Prostate gland (tissue), 2 donors: ENCODE data around the gene MARCHF3. TPM values are rescaled to one million over a fixed set of nuclear protein-coding genes. Genes with fewer than 3 reads are reported as not detected.
A peak's percentile ranks its signal among the peaks of the same experiment; 100 is the strongest.
"Not testable (repeated sequence)": the region's sequence is repeated elsewhere in the genome, so short reads cannot be mapped to it uniquely, and the experiment has no call there.

Experiments
- DNase-seq: peaks from one replicate; pipeline ENCODE4 v3.0.0-alpha.2; 2019; ENCODE audit warnings: low spot score
- H3K27ac ChIP-seq, 2 donors: fragments of 200-600 bp; sonication (generic); 2 replicates each; pipeline ENCODE4 v1.5.1; 2017 to 2019
- H3K27me3 ChIP-seq: fragments of 200-600 bp; sonication (generic); replicated peaks from 2 replicates; pipeline ENCODE4 v1.5.1; 2019; ENCODE audit not compliant: insufficient read depth
- H3K36me3 ChIP-seq, 2 donors: fragments of 200-600 bp; sonication (generic); 1 replicate in 1 of 2; 2 replicates in 1 of 2; pipeline versions ENCODE4 v1.5.1 to v1.8.1; 2017 to 2019
- H3K4me1 ChIP-seq: fragments of 200-600 bp; sonication (generic); replicated peaks from 2 replicates; pipeline ENCODE4 v1.5.1; 2019
- H3K4me3 ChIP-seq, 2 donors: fragments of 200-600 bp; sonication (generic); 2 replicates each; pipeline ENCODE4 v1.5.1; 2017 to 2019
- H3K9me3 ChIP-seq: fragments of 200-600 bp; sonication (generic); 2 replicates; pipeline ENCODE4 v1.5.1; 2017
- POLR2A ChIP-seq: fragments of 450-650 bp; IDR thresholded peaks from one replicate; pipeline ENCODE4 v1.6.1; 2016; ENCODE audit warnings: antibody characterized with exemption, mild to moderate bottlenecking
- POLR2AphosphoS5 ChIP-seq: sonication (generic); formaldehyde crosslinking; IDR thresholded peaks from one replicate; pipeline ENCODE4 v1.6.1; 2017; ENCODE audit warnings: antibody characterized with exemption
- WGBS: methylation state at CpG from one replicate; pipeline ENCODE4 v1.1.5; 2018; 5-methylcytosine and 5-hydroxymethylcytosine counted together
- intact Hi-C: fragments of 100-400 bp; cut with DNase I; formaldehyde crosslinking; loops from one replicate; pipeline ENCODE4 v1.14.2; 2022
- total RNA-seq, 2 donors: library from RNA; depleted of rRNA; stranded (reverse); fragments of >200 nt; gene quantifications; one replicate each; pipeline ENCODE4 v1.1.0, GENCODE V29; 2016
- TF ChIP-seq, protein P1 (sequence below), 4 experiments: fragments of 200-600 bp in 2 of 4; fragments of 450-650 bp in 2 of 4; sonication (generic) in 2 of 4; IDR thresholded peaks; 1 replicate in 3 of 4; 2 replicates in 1 of 4; pipeline ENCODE4 v1.5.1; 2016 to 2019; ENCODE audit warnings: antibody characterized with exemption in 4 of 4, mild to moderate bottlenecking in 2 of 4, moderate library complexity in 2 of 4

Gene MARCHF3
- total RNA-seq, 2 donors from 2014 or later: 1.2 to 21.1 TPM

DNA sequence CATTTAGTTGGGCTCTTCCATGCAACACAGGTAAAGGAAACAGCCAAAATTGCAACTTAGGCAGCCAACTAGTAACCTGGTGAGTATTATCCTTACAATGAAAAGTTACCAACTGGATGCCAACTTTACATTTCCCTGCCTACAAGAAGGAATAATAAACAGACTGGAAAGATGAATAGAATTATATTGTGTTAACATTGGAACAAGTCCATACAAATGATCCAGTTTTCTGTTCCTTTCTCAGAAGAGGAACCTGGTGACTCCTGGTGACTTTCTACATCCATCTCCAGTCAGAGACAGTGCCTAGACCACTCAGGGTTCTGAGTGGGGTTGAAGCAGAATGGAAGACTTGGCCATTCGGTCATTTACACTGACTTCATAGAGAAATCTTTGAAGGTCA lies 20.6 kb downstream of the MARCHF3 start:
- 96% methylated on average over 1 of the region's 1 CpG for WGBS
- H3K9me3 ChIP-seq: no peaks in the 10 kb centered on the region
- intact Hi-C loops: no loop called here
- peak; percentile 10 for TF ChIP-seq POLR2AphosphoS5
- TF ChIP-seq, protein P1, sequence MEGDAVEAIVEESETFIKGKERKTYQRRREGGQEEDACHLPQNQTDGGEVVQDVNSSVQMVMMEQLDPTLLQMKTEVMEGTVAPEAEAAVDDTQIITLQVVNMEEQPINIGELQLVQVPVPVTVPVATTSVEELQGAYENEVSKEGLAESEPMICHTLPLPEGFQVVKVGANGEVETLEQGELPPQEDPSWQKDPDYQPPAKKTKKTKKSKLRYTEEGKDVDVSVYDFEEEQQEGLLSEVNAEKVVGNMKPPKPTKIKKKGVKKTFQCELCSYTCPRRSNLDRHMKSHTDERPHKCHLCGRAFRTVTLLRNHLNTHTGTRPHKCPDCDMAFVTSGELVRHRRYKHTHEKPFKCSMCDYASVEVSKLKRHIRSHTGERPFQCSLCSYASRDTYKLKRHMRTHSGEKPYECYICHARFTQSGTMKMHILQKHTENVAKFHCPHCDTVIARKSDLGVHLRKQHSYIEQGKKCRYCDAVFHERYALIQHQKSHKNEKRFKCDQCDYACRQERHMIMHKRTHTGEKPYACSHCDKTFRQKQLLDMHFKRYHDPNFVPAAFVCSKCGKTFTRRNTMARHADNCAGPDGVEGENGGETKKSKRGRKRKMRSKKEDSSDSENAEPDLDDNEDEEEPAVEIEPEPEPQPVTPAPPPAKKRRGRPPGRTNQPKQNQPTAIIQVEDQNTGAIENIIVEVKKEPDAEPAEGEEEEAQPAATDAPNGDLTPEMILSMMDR (IDR thresholded peaks at IDR 0.05): no peak
- no peak for DNase-seq
- H3K27me3 ChIP-seq: no peaks in the 10 kb centered on the region
- H3K4me3 ChIP-seq: no peak overlapping the region
- no peak overlapping the region for H3K27ac ChIP-seq
- H3K36me3 ChIP-seq: no peaks in the 10 kb centered on the region
- no peaks in the 10 kb centered on the region for H3K4me1 ChIP-seq

- H3K4me1 ChIP-seq: no peaks in the 10 kb centered on the region
- no peak for DNase-seq
- TF ChIP-seq, protein P1 (IDR thresholded peaks at IDR 0.05): no peak
- TF ChIP-seq POLR2AphosphoS5 (no peak), POLR2A (no peak)
Measured at GRCh38 chr5:127008300-127008975, 21.9 kb downstream of the MARCHF3 start.

GRCh38 chr5:127007522-127007921 lies 22.8 kb downstream of the MARCHF3 start:
- no peaks in the 10 kb centered on the region for H3K27me3 ChIP-seq
- no peaks in the 10 kb centered on the region for H3K9me3 ChIP-seq
- no peaks in the 10 kb centered on the region for H3K4me1 ChIP-seq
- WGBS: 90% methylated on average over 1 of the region's 1 CpG
- H3K4me3 ChIP-seq: no peak overlapping the region
- intact Hi-C loops: no loop called here
- DNase-seq: no peak
- no peaks in the 10 kb centered on the region for H3K36me3 ChIP-seq
- H3K27ac ChIP-seq: no peak overlapping the region
- TF ChIP-seq POLR2A: no peak
- TF ChIP-seq, protein P1 (IDR thresholded peaks at IDR 0.05): no peak
- no peak for TF ChIP-seq POLR2AphosphoS5

More at GRCh38 chr5:127008300-127008975, 21.9 kb downstream of the MARCHF3 start:
- Histone ChIP-seq H3K27me3 (no peaks in the 10 kb centered on the region), H3K9me3 (no peaks in the 10 kb centered on the region), H3K27ac (no peak overlapping the region), H3K36me3 (no peaks in the 10 kb centered on the region), H3K4me3 (no peak overlapping the region)
- 90% methylated on average over 6 of the region's 6 CpGs for WGBS
- intact Hi-C loops: no loop called here

DNA sequence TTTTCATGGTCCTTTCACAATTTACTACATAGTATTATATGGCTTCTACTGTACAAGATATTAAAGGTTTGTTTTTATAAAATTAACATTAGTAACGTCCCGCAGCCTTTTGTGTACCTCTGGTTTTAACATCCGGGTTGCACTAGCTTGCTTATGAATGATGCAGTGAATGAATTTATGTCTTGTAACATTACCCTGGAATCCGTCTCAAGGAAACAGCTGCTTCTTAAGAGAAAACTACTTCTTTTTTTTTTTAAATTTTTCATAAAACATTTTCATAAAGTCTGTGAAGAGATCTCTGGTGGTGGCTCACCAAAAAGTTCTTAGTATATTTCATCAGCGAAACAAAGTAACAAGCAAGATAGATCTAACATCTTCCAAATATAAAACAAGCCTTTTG lies 23.6 kb downstream of the MARCHF3 start:
- no peaks in the 10 kb centered on the region for H3K36me3 ChIP-seq
- intact Hi-C loops: no loop called here
- WGBS: 50% methylated on average over 5 of the region's 5 CpGs
- DNase-seq: no peak
- no peak overlapping the region for H3K4me3 ChIP-seq
- no peaks in the 10 kb centered on the region for H3K27me3 ChIP-seq
- no peak for TF ChIP-seq POLR2A
- no peak for TF ChIP-seq POLR2AphosphoS5
- TF ChIP-seq, protein P1 (IDR thresholded peaks at IDR 0.05): no peak
- H3K27ac ChIP-seq: no peak overlapping the region
- no peaks in the 10 kb centered on the region for H3K4me1 ChIP-seq
- no peaks in the 10 kb centered on the region for H3K9me3 ChIP-seq

DNA sequence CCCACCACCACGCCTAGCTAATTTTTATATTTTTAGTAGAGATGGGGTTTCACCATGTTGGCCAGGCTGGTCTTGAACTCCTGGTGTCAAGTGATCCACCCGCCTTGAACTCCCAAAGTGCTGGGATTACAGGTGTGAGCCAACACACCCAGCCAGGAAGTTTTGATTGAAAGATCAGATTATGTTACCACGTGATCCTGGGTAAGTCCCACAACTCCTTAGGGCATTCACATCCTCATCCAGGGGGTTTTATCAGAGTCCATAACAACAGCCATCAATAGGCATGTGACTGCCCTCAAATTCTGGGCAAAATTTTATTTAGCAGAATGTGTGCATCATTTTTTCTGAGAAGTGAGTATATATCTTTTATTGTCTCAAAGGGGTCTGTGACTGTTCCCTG lies 25.1 kb downstream of the MARCHF3 start:
- H3K27me3 ChIP-seq, H3K9me3 ChIP-seq, intact Hi-C loops, H3K4me1 ChIP-seq, H3K4me3 ChIP-seq, H3K36me3 ChIP-seq, H3K27ac ChIP-seq, DNase-seq: not testable (repeated sequence)
- whole genome bisulfite sequencing: 84% methylated on average over 3 of the region's 3 CpGs
